A549 (cell line): ENCODE results near the gene ZNF605. TPM values are rescaled to one million over a fixed set of nuclear protein-coding genes. Genes with fewer than 3 reads are reported as not detected.

ENCODE experiments used
- ATAC-seq, 2 experiments: fragments of 200-7000 bp in 1 of 2; fragments of >200 bp in 1 of 2; cut with Nextera tagmentation in 1 of 2; cut with Tn5 transposase in 1 of 2; 3 replicates each; pipeline versions ENCODE4 v1.8.0 to v1.9.1; 2018 to 2020; ENCODE audit warnings: mild to moderate bottlenecking in 1 of 2, moderate library complexity in 1 of 2
- CTCF ChIA-PET: fragments of 300-600 bp; sonication (Branson Sonifier 250); formaldehyde crosslinking; extraction: SDS; loops from one replicate; lab custom pipeline; 2021; ENCODE audit warnings: antibody characterized with exemption, inconsistent platforms; lab: Yijun Ruan, JAX
- POLR2A ChIA-PET: fragments of 350-600 bp; formaldehyde crosslinking; extraction: SDS; loops from one replicate; lab custom pipeline; 2021; ENCODE audit warnings: antibody characterized with exemption, inconsistent platforms; lab: Yijun Ruan, JAX
- DNase-seq, 2 experiments: peaks; one replicate each; pipeline versions ENCODE4 v3.0.0 to v3.0.0-alpha.2; 2011 to 2016; ENCODE audit warnings: low read depth in 1 of 2, low spot score in 1 of 2
- FAIRE-seq: peaks from 2 replicates; lab custom pipeline; 2011; peaks lifted over from hg19 to GRCh38; lab: Jason Lieb, UNC
- H3K27ac ChIP-seq, 2 experiments: fragments of >200 bp; sonication (Bioruptor Twin); formaldehyde crosslinking; 3 replicates each; pipeline ENCODE4 v1.5.1; 2016 to 2017
- H3K4me1 ChIP-seq: fragments of >200 bp; sonication (Bioruptor Twin); formaldehyde crosslinking; 3 replicates; pipeline ENCODE4 v1.6.1; 2016
- H3K4me2 ChIP-seq: fragments of >200 bp; sonication (Bioruptor Twin); formaldehyde crosslinking; 3 replicates; pipeline ENCODE4 v1.6.1; 2016
- H3K4me3 ChIP-seq: fragments of >200 bp; sonication (Bioruptor Twin); formaldehyde crosslinking; 3 replicates; pipeline ENCODE4 v1.5.1; 2016
- H3K9me3 ChIP-seq: fragments of >200 bp; sonication (Bioruptor Twin); formaldehyde crosslinking; 3 replicates; pipeline ENCODE4 v1.6.1; 2016
- BHLHE40 ChIP-seq: IDR thresholded peaks from 2 replicates; pipeline ENCODE4 v1.6.1; 2012; ENCODE audit warnings: low read depth, low read length, inconsistent platforms
- CEBPB ChIP-seq, 2 experiments: fragments of >200 bp in 1 of 2; sonication (Bioruptor Twin) in 1 of 2; formaldehyde crosslinking in 1 of 2; IDR thresholded peaks; 2 replicates each; pipeline ENCODE4 v1.6.1; 2012 to 2016
- EHF ChIP-seq: fragments of 250-450 bp; sonication (Bioruptor Pico); IDR thresholded peaks from 2 replicates; pipeline ENCODE4 v1.5.0; 2020; ENCODE audit warnings: mild to moderate bottlenecking
- EHMT2 ChIP-seq: fragments of 200-600 bp; sonication (generic); IDR thresholded peaks from 2 replicates; pipeline ENCODE4 v1.6.1; 2016; ENCODE audit warnings: antibody characterized with exemption, low read depth, mild to moderate bottlenecking, moderate library complexity
- FOSB ChIP-seq: fragments of 250-450 bp; sonication (Bioruptor Pico); IDR thresholded peaks from 2 replicates; pipeline ENCODE4 v1.5.0; 2020; ENCODE audit warnings: mild to moderate bottlenecking, moderate library complexity
- FOXS1 ChIP-seq: fragments of 250-450 bp; sonication (Bioruptor Pico); IDR thresholded peaks from 2 replicates; pipeline ENCODE4 v1.5.0; 2020; ENCODE audit warnings: mild to moderate bottlenecking, moderate library complexity
- GATA3 ChIP-seq: IDR thresholded peaks from 2 replicates; pipeline ENCODE4 v1.6.1; 2012; ENCODE audit warnings: borderline replicate concordance
- JUNB ChIP-seq: fragments of >200 bp; sonication (Bioruptor Twin); formaldehyde crosslinking; IDR thresholded peaks from 2 replicates; pipeline ENCODE4 v1.6.1; 2016
- MAZ ChIP-seq: fragments of 150-350 bp; IDR thresholded peaks from 2 replicates; pipeline ENCODE4 v1.6.1; 2014; ENCODE audit warnings: antibody characterized with exemption, low read depth, low read length, borderline replicate concordance
- NFE2L2 ChIP-seq: fragments of 150-350 bp; conservative IDR thresholded peaks from 2 replicates; pipeline ENCODE4 v1.6.1; 2014; ENCODE audit warnings: low read length
- POLR2A ChIP-seq: IDR thresholded peaks from 2 replicates; pipeline ENCODE4 v1.6.1; 2012; ENCODE audit warnings: mild to moderate bottlenecking, low read length
- POLR2AphosphoS2 ChIP-seq: conservative IDR thresholded peaks from 2 replicates; pipeline ENCODE4 v1.6.1; 2012; ENCODE audit warnings: low read length, improper control_type of control experiment, inconsistent platforms
- RAD21 ChIP-seq, 2 experiments: fragments of >200 bp in 1 of 2; sonication (Bioruptor Twin) in 1 of 2; formaldehyde crosslinking in 1 of 2; IDR thresholded peaks in 1 of 2; conservative IDR thresholded peaks in 1 of 2; 2 replicates in 1 of 2; 3 replicates in 1 of 2; pipeline ENCODE4 v1.6.1; 2012 to 2018; ENCODE audit warnings: inconsistent platforms in 1 of 2
- SREBF2 ChIP-seq: fragments of 450-650 bp; IDR thresholded peaks from 2 replicates; pipeline ENCODE4 v1.6.1; 2014; ENCODE audit warnings: mild to moderate bottlenecking, moderate library complexity
- TP53 ChIP-seq: fragments of 250-450 bp; sonication (Bioruptor Pico); IDR thresholded peaks from 2 replicates; pipeline ENCODE4 v1.5.0; 2021; ENCODE audit warnings: mild to moderate bottlenecking, moderate library complexity
- WGBS: methylation state at CpG from one replicate; pipeline ENCODE4 v1.1.6; 2017; ENCODE audit errors: missing lambda C conversion rate; 5-methylcytosine and 5-hydroxymethylcytosine counted together
- polyA plus RNA-seq, 4 experiments: library from polyadenylated mRNA; depleted of rRNA in 3 of 4; stranded (reverse); fragments of >200 nt; fragmentation: RNase III in 1 of 4; extraction: RNeasy Plus Mini Kit Qiagen cat#74134 plus additional on column Dnase treatment in 1 of 4; gene quantifications; 2 replicates in 3 of 4; 3 replicates in 1 of 4; pipeline ENCODE4 v1.2.3, GENCODE V29; 2011 to 2017
- TF ChIP-seq, protein P1 (sequence below): fragments of 200-600 bp; sonication (generic); IDR thresholded peaks from 2 replicates; pipeline ENCODE4 v1.6.1; 2016; ENCODE audit warnings: antibody characterized with exemption, mild to moderate bottlenecking, moderate library complexity
- TF ChIP-seq, protein P2 (sequence below): IDR thresholded peaks from 2 replicates; pipeline ENCODE4 v1.6.1; 2012
- TF ChIP-seq, protein P3 (sequence below): fragments of >200 bp; sonication (Bioruptor Twin); formaldehyde crosslinking; IDR thresholded peaks from 3 replicates; pipeline ENCODE4 v1.5.1; 2016
- TF ChIP-seq, protein P4 (sequence below): fragments of 250-450 bp; sonication (Bioruptor Pico); IDR thresholded peaks from 2 replicates; pipeline ENCODE4 v1.5.0; 2021; ENCODE audit warnings: mild to moderate bottlenecking, moderate library complexity, borderline replicate concordance
- TF ChIP-seq, protein P5 (sequence below): IDR thresholded peaks from 2 replicates; pipeline ENCODE4 v1.6.1; 2012; ENCODE audit warnings: low read depth, borderline replicate concordance
- TF ChIP-seq, protein P6 (sequence below): fragments of 150-350 bp; IDR thresholded peaks from 2 replicates; pipeline ENCODE4 v1.6.1; 2014; ENCODE audit warnings: low read depth, mild to moderate bottlenecking, low read length

Gene ZNF605
- polyA plus RNA-seq, 2 of the 4 experiments (the other 2 are of a cell fraction) = 5.6 to 18.2 TPM

DNA sequence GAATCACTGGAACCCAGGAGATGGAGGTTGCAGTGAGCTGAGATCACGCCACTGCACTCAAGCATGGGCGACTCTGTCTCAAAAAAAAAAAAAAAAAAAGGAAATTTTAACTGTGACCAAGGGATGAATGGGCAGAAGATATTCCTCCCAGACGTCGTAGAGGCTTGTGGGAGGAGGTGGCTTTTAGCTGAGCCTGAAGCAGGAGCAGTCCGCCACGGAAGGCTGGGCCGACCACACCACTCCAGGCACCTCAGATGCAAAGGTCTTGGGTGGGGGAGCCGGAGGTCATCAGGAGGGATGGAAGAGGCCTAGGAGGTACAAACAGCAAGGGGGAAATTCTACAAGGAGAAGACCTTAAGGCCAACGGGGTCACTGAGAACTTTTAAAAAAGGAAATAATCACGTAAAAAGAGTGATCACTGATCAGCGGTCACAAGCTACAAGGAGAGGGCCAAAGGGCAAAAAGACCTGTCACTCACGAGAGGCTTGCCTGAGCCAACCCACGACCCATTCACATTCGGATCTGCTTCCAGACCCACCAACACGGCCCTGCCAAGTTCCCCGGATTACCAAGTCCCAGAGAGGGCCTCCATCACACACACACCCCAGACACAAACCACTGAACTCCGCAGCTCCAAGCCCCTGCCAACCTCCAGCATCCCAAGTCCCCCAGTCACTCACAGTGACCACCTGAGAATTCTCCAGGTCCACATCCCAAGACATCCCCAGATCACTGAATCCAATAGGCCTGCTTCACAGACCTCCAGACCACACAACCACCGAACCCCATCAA, 3.5 kb downstream of the ZNF605 start:
- POLR2A ChIA-PET = no interaction called here

DNA sequence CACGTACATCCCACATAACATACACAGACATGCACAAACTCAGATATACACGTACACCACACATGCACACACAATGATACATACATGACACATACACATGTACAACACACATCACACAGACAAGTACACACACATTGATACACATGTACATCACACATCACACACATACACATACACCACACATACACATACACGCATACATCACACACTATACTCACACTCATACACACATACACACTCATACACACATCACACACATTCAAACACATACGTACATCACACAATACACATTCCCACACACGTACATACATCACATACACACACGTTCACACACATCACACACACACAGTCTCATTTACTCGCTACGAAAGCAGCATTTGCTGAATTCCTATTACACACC, 4.5 kb downstream of the ZNF605 start:
- Histone ChIP-seq H3K27ac (no peak overlapping the region), H3K9me3 (peaks cover 78% of the 10 kb centered on the region), H3K4me3 (no peak overlapping the region), H3K4me2 (no peak overlapping the region), H3K4me1 (no peaks in the 10 kb centered on the region)
- no peak for DNase-seq
- ATAC-seq = no peak
- POLR2A ChIA-PET = no interaction called here
- TF ChIP-seq MAZ = no peak
- FAIRE-seq = peak; percentile 23
- CTCF ChIA-PET = no interaction called here
- 93% methylated on average over 8 of the region's 8 CpGs for WGBS

More for the DNA sequence above, 3.5 kb downstream of the ZNF605 start:
- H3K4me3 ChIP-seq = no peak overlapping the region
- no peak for DNase-seq
- peaks cover 76% of the 10 kb centered on the region for H3K9me3 ChIP-seq
- H3K4me1 ChIP-seq = no peaks in the 10 kb centered on the region
- 91% methylated on average over 18 of the region's 18 CpGs for WGBS
- CTCF ChIA-PET = no interaction called here
- no peak for ATAC-seq
- no peak overlapping the region for H3K4me2 ChIP-seq
- FAIRE-seq = no peak
- TF ChIP-seq GATA3 (no peak), BHLHE40 (no peak), TP53 (CRISPR knock-in tag) (no peak), CEBPB (IDR thresholded peaks at IDR 0.05) (no peak)
- no peak overlapping the region for H3K27ac ChIP-seq

DNA sequence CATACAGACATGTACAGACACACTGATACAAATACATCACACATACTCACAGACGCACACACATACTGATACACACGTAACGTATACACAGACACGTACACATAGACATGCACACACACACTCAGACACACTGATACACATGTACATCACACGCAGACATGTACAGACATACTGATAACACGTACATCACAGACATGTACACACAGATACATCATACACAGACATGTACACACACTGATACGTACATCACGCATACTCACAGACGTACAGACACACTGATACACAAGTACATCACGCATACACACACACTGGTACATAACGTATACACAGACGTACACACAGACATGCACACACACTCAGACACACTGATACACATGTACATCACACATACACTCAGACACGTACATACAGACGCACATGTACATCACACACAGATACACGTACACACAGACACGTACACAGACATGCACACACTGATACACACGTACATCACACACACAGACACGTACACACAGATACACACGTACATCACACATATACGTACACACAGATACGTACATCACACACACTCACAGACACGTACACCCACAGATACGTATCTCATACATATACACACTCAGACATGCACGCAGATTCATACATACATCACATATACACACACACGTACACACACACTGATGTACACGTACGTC, 5.1 kb downstream of the ZNF605 start:
- ATAC-seq = no peak
- TF ChIP-seq, protein P1, sequence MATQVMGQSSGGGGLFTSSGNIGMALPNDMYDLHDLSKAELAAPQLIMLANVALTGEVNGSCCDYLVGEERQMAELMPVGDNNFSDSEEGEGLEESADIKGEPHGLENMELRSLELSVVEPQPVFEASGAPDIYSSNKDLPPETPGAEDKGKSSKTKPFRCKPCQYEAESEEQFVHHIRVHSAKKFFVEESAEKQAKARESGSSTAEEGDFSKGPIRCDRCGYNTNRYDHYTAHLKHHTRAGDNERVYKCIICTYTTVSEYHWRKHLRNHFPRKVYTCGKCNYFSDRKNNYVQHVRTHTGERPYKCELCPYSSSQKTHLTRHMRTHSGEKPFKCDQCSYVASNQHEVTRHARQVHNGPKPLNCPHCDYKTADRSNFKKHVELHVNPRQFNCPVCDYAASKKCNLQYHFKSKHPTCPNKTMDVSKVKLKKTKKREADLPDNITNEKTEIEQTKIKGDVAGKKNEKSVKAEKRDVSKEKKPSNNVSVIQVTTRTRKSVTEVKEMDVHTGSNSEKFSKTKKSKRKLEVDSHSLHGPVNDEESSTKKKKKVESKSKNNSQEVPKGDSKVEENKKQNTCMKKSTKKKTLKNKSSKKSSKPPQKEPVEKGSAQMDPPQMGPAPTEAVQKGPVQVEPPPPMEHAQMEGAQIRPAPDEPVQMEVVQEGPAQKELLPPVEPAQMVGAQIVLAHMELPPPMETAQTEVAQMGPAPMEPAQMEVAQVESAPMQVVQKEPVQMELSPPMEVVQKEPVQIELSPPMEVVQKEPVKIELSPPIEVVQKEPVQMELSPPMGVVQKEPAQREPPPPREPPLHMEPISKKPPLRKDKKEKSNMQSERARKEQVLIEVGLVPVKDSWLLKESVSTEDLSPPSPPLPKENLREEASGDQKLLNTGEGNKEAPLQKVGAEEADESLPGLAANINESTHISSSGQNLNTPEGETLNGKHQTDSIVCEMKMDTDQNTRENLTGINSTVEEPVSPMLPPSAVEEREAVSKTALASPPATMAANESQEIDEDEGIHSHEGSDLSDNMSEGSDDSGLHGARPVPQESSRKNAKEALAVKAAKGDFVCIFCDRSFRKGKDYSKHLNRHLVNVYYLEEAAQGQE = no peak
- TF ChIP-seq NFE2L2 (no peak), JUNB (no peak), POLR2AphosphoS2 (no peak), EHMT2 (no peak), RAD21 (conservative IDR thresholded peaks at IDR 0.05 in 1 of 2, IDR thresholded peaks at IDR 0.05 in 1 of 2) (no peak), GATA3 (no peak), FOXS1 (CRISPR knock-in tag) (no peak), FOSB (CRISPR knock-in tag) (no peak), SREBF2 (no peak), POLR2A (no peak), EHF (no peak)
- TF ChIP-seq, protein P2, sequence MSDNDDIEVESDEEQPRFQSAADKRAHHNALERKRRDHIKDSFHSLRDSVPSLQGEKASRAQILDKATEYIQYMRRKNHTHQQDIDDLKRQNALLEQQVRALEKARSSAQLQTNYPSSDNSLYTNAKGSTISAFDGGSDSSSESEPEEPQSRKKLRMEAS = no peak
- TF ChIP-seq, protein P3, sequence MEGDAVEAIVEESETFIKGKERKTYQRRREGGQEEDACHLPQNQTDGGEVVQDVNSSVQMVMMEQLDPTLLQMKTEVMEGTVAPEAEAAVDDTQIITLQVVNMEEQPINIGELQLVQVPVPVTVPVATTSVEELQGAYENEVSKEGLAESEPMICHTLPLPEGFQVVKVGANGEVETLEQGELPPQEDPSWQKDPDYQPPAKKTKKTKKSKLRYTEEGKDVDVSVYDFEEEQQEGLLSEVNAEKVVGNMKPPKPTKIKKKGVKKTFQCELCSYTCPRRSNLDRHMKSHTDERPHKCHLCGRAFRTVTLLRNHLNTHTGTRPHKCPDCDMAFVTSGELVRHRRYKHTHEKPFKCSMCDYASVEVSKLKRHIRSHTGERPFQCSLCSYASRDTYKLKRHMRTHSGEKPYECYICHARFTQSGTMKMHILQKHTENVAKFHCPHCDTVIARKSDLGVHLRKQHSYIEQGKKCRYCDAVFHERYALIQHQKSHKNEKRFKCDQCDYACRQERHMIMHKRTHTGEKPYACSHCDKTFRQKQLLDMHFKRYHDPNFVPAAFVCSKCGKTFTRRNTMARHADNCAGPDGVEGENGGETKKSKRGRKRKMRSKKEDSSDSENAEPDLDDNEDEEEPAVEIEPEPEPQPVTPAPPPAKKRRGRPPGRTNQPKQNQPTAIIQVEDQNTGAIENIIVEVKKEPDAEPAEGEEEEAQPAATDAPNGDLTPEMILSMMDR = no peak
- TF ChIP-seq, protein P4, sequence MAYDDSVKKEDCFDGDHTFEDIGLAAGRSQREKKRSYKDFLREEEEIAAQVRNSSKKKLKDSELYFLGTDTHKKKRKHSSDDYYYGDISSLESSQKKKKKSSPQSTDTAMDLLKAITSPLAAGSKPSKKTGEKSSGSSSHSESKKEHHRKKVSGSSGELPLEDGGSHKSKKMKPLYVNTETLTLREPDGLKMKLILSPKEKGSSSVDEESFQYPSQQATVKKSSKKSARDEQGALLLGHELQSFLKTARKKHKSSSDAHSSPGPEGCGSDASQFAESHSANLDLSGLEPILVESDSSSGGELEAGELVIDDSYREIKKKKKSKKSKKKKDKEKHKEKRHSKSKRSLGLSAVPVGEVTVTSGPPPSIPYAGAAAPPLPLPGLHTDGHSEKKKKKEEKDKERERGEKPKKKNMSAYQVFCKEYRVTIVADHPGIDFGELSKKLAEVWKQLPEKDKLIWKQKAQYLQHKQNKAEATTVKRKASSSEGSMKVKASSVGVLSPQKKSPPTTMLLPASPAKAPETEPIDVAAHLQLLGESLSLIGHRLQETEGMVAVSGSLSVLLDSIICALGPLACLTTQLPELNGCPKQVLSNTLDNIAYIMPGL (CRISPR knock-in tag) = no peak
- TF ChIP-seq, protein P5, sequence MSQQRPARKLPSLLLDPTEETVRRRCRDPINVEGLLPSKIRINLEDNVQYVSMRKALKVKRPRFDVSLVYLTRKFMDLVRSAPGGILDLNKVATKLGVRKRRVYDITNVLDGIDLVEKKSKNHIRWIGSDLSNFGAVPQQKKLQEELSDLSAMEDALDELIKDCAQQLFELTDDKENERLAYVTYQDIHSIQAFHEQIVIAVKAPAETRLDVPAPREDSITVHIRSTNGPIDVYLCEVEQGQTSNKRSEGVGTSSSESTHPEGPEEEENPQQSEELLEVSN = no peak
- TF ChIP-seq, protein P6, sequence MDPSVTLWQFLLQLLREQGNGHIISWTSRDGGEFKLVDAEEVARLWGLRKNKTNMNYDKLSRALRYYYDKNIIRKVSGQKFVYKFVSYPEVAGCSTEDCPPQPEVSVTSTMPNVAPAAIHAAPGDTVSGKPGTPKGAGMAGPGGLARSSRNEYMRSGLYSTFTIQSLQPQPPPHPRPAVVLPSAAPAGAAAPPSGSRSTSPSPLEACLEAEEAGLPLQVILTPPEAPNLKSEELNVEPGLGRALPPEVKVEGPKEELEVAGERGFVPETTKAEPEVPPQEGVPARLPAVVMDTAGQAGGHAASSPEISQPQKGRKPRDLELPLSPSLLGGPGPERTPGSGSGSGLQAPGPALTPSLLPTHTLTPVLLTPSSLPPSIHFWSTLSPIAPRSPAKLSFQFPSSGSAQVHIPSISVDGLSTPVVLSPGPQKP = no peak
- TF ChIP-seq, all 56 proteins: peak for 0
- Histone ChIP-seq H3K9me3 (peaks cover 85% of the 10 kb centered on the region), H3K4me2 (no peak overlapping the region), H3K4me1 (no peaks in the 10 kb centered on the region), H3K27ac (no peak overlapping the region), H3K4me3 (no peak overlapping the region)
- FAIRE-seq = peak; percentile 95
- WGBS = 94% methylated on average over 27 of the region's 27 CpGs
- ChIA-PET POLR2A (no interaction called here), CTCF (no interaction called here)
- DNase-seq = no peak
